ENCODE measurements around the gene ARRDC2.

- TF ChIP-seq BCL6 (CRISPR knock-in tag; IDR thresholded peaks at IDR 0.05) (no peak), ATF2 (CRISPR knock-in tag; IDR thresholded peaks at IDR 0.05) (no peak), E2F1 (CRISPR knock-in tag; IDR thresholded peaks at IDR 0.05) (no peak), ZFP90 (CRISPR knock-in tag; IDR thresholded peaks at IDR 0.05; ENCODE audit: borderline replicate concordance) (no peak), HNRNPLL (IDR thresholded peaks at IDR 0.05; ENCODE audit: low read depth, low read length, poor library complexity, severe bottlenecking) (no peak), GABPA (IDR thresholded peaks at IDR 0.05; ENCODE audit: low read depth, low read length) (no peak), GABPA (CRISPR knock-in tag; IDR thresholded peaks at IDR 0.05; ENCODE audit: low read depth) (no peak), ZNF512B (CRISPR knock-in tag; IDR thresholded peaks at IDR 0.05; ENCODE audit: borderline replicate concordance) (no peak), ZBTB7A (CRISPR knock-in tag; IDR thresholded peaks at IDR 0.05) (no peak), NFYB (CRISPR knock-in tag; IDR thresholded peaks at IDR 0.05) (no peak), SMARCE1 (IDR thresholded peaks at IDR 0.05; ENCODE audit: borderline replicate concordance) (no peak), FOXJ3 (CRISPR knock-in tag; IDR thresholded peaks at IDR 0.05; ENCODE audit: borderline replicate concordance) (no peak), ZSCAN22 (CRISPR knock-in tag; IDR thresholded peaks at IDR 0.05) (no peak)
Observed at GRCh38 chr19:17985037-17985818, 22.7 kb upstream of the ARRDC2 start.
